IMR-90 (cell line): ENCODE data around the gene OPCML. TPM values are rescaled to one million over a fixed set of nuclear protein-coding genes. Genes with fewer than 3 reads are reported as not detected.

Source experiments
- ATAC-seq: fragments of 200-7000 bp; cut with Tn5 transposase; 2 replicates; pipeline ENCODE4 v1.9.1; 2020; ENCODE audit warnings: low read depth, mild to moderate bottlenecking, moderate library complexity
- BruUV-seq: library from RNA; stranded (reverse); fragments of 400-500 nt; replicated peaks from 2 replicates; lab custom pipeline; 2021; lab: Mats Ljungman, UMichigan
- CTCF ChIA-PET: fragments of 300-600 bp; formaldehyde crosslinking; extraction: SDS; loops from one replicate; lab custom pipeline; 2021; ENCODE audit warnings: antibody characterized with exemption; lab: Yijun Ruan, JAX
- POLR2A ChIA-PET: fragments of 300-600 bp; sonication (Branson Sonifier 250); formaldehyde crosslinking; loops from one replicate; lab custom pipeline; 2022; ENCODE audit warnings: antibody characterized with exemption; ENCODE audit not compliant: unreplicated experiment; lab: Charles Lee
- DNase-seq: peaks from one replicate; pipeline ENCODE4 v3.0.0; 2013
- H2AFZ ChIP-seq: replicated peaks from 2 replicates; pipeline ENCODE3; 2013; ENCODE audit warnings: low read length, mild to moderate bottlenecking; ENCODE audit not compliant: poor library complexity
- H2AK5ac ChIP-seq: 2 replicates; pipeline ENCODE4 v1.6.1; 2013; ENCODE audit warnings: low read depth, low read length, inconsistent platforms
- H2AK9ac ChIP-seq: replicated peaks from 2 replicates; pipeline ENCODE3; 2013; ENCODE audit warnings: mild to moderate bottlenecking, low read depth, low read length, moderate library complexity; ENCODE audit not compliant: poor library complexity
- H2BK120ac ChIP-seq: 2 replicates; pipeline ENCODE4 v1.6.1; 2013; ENCODE audit warnings: low read depth, low read length, inconsistent platforms
- H2BK15ac ChIP-seq: 3 replicates; pipeline ENCODE4 v1.6.1; 2013; ENCODE audit warnings: low read depth, low read length, inconsistent platforms
- H2BK20ac ChIP-seq: 2 replicates; pipeline ENCODE4 v1.6.1; 2013; ENCODE audit warnings: low read depth, mild to moderate bottlenecking, inconsistent platforms, low read length, moderate library complexity
- H2BK5ac ChIP-seq: 2 replicates; pipeline ENCODE4 v1.6.1; 2013; ENCODE audit warnings: mild to moderate bottlenecking, low read depth, low read length, inconsistent platforms; ENCODE audit not compliant: poor library complexity, severe bottlenecking
- H3K14ac ChIP-seq: replicated peaks from 2 replicates; pipeline ENCODE4 v1.6.1; 2013; ENCODE audit warnings: low read depth, low read length, inconsistent platforms
- H3K18ac ChIP-seq: 2 replicates; pipeline ENCODE4 v1.6.1; 2013; ENCODE audit warnings: low read depth, low read length, control low read depth
- H3K23ac ChIP-seq: 2 replicates; pipeline ENCODE4 v1.6.1; 2013; ENCODE audit warnings: low read depth, low read length, inconsistent platforms
- H3K27ac ChIP-seq: 2 replicates; pipeline ENCODE4 v1.5.1; 2013; ENCODE audit warnings: mild to moderate bottlenecking, control low read depth, low read length; ENCODE audit not compliant: insufficient read depth
- H3K27me3 ChIP-seq: 2 replicates; pipeline ENCODE4 v1.6.1; 2013; ENCODE audit warnings: low read length; ENCODE audit not compliant: control insufficient read depth, insufficient read depth
- H3K36me3 ChIP-seq: 2 replicates; pipeline ENCODE4 v1.6.1; 2013; ENCODE audit warnings: low read length, mixed read lengths; ENCODE audit not compliant: control insufficient read depth, insufficient read depth
- H3K4ac ChIP-seq: 2 replicates; pipeline ENCODE4 v1.6.1; 2013; ENCODE audit warnings: low read depth, low read length, inconsistent platforms
- H3K4me1 ChIP-seq: 2 replicates; pipeline ENCODE4 v1.6.1; 2013; ENCODE audit warnings: low read length, mixed read lengths; ENCODE audit not compliant: control insufficient read depth, insufficient read depth
- H3K4me2 ChIP-seq: 2 replicates; pipeline ENCODE4 v1.6.1; 2013; ENCODE audit warnings: low read depth, mild to moderate bottlenecking, control low read depth, low read length, moderate library complexity
- H3K4me3 ChIP-seq: 2 replicates; pipeline ENCODE4 v1.5.1; 2013; ENCODE audit warnings: low read depth, mild to moderate bottlenecking, control low read depth, low read length, moderate library complexity; ENCODE audit not compliant: insufficient read depth
- H3K56ac ChIP-seq: 2 replicates; pipeline ENCODE4 v1.6.1; 2013; ENCODE audit warnings: low read length, inconsistent platforms; ENCODE audit not compliant: insufficient read depth; ENCODE audit errors: extremely low read depth
- H3K79me1 ChIP-seq, 2 experiments: 2 replicates each; pipeline ENCODE4 v1.6.1; 2013; ENCODE audit warnings: low read length in 2 of 2, inconsistent platforms in 1 of 2, low read depth in 1 of 2
- H3K9ac ChIP-seq: 2 replicates; pipeline ENCODE4 v1.6.1; 2013; ENCODE audit warnings: low read depth, low read length, control low read depth
- H3K9me1 ChIP-seq: 2 replicates; pipeline ENCODE4 v1.6.1; 2013; ENCODE audit warnings: low read length, inconsistent platforms; ENCODE audit not compliant: insufficient read depth
- H3K9me3 ChIP-seq: 2 replicates; pipeline ENCODE4 v1.6.1; 2013; ENCODE audit warnings: low read length; ENCODE audit not compliant: control insufficient read depth, insufficient read depth
- H4K20me1 ChIP-seq: 2 replicates; pipeline ENCODE4 v1.6.1; 2013; ENCODE audit warnings: low read length, inconsistent platforms; ENCODE audit not compliant: insufficient read depth
- H4K5ac ChIP-seq: 2 replicates; pipeline ENCODE4 v1.6.1; 2013; ENCODE audit warnings: mild to moderate bottlenecking, low read depth, low read length, control low read depth
- H4K8ac ChIP-seq, 2 experiments: 2 replicates each; pipeline ENCODE4 v1.6.1; 2013; ENCODE audit warnings: low read depth in 2 of 2, low read length in 2 of 2, control low read depth in 1 of 2, inconsistent platforms in 1 of 2
- H4K91ac ChIP-seq: 2 replicates; pipeline ENCODE4 v1.6.1; 2013; ENCODE audit warnings: low read depth, low read length, inconsistent platforms; ENCODE audit not compliant: insufficient read depth
- BHLHE40 ChIP-seq: fragments of 150-350 bp; IDR thresholded peaks from 2 replicates; pipeline ENCODE4 v1.6.1; 2016; ENCODE audit warnings: mild to moderate bottlenecking, low read depth, low read length
- CHD1 ChIP-seq: IDR thresholded peaks from 2 replicates; pipeline ENCODE4 v1.6.1; 2012; ENCODE audit warnings: low read depth, low read length, improper control_type of control experiment
- MAFK ChIP-seq: IDR thresholded peaks from 2 replicates; pipeline ENCODE4 v1.6.1; 2012; ENCODE audit warnings: low read depth, low read length, improper control_type of control experiment
- MXI1 ChIP-seq: IDR thresholded peaks from 2 replicates; pipeline ENCODE4 v1.6.1; 2012; ENCODE audit warnings: low read depth, mild to moderate bottlenecking, low read length, moderate library complexity, borderline replicate concordance
- RCOR1 ChIP-seq: IDR thresholded peaks from 2 replicates; pipeline ENCODE4 v1.6.1; 2012; ENCODE audit warnings: mild to moderate bottlenecking, low read length, improper control_type of control experiment; ENCODE audit not compliant: insufficient replicate concordance
- USF2 ChIP-seq: fragments of 150-350 bp; IDR thresholded peaks from 2 replicates; pipeline ENCODE4 v1.6.1; 2017; ENCODE audit warnings: mild to moderate bottlenecking, antibody characterized with exemption, low read length, low read depth
- WGBS, 2 experiments: methylation state at CpG; one replicate each; pipeline versions ENCODE4 v1.1.5 to v1.1.7; 2013; ENCODE audit warnings: missing lambda C conversion rate in 2 of 2; ENCODE audit not compliant: insufficient read length in 1 of 2; ENCODE audit errors: extremely low coverage in 2 of 2; 5-methylcytosine and 5-hydroxymethylcytosine counted together
- dilution Hi-C: fragments of 300-500 bp; cut with HindIII; formaldehyde crosslinking; loops from one replicate; pipeline ENCODE4 v1.14.3; 2018; ENCODE audit warnings: low sequenced_read_pairs; ENCODE audit not compliant: unreplicated experiment
- in situ Hi-C: fragments of 300-500 bp; cut with MboI; formaldehyde crosslinking; loops from 3 replicates; pipeline ENCODE4 v1.14.3; 2019; ENCODE audit warnings: low sequenced_read_pairs, inconsistent platforms, mixed read lengths
- intact Hi-C: fragments of 100-400 bp; cut with micrococcal nuclease; formaldehyde crosslinking; loops from 2 replicates; pipeline ENCODE4 v1.10.0; 2022
- polyA plus RNA-seq, 3 experiments: library from polyadenylated mRNA; depleted of rRNA; stranded (reverse); fragments of >200 nt; gene quantifications; 2 replicates each; pipeline ENCODE4 v1.2.3, GENCODE V29; 2012; ENCODE audit warnings: low replicate concordance in 1 of 3
- total RNA-seq: library from RNA; depleted of rRNA; stranded (reverse); fragments of >200 nt; gene quantifications from 2 replicates; pipeline ENCODE4 v1.2.3, GENCODE V29; 2012

OPCML gene
- total and polyA plus RNA-seq, 2 of the 4 experiments (the other 2 are of a cell fraction) = under 0.01 to 2.6 TPM

- no peak overlapping the region for H3K9ac ChIP-seq
- TF ChIP-seq USF2 (no peak), CHD1 (no peak), MAFK (no peak), BHLHE40 (no peak), RCOR1 (no peak), MXI1 (no peak)
- H3K4ac ChIP-seq = no peak overlapping the region
- ChIA-PET POLR2A (no interaction called here), CTCF (interaction anchor here (0.6 kb wide), 1 partner anchor 24 kb away, joined by 3 read pairs; no protein-coding TSS in a partner anchor)
- no peak overlapping the region for H3K4me2 ChIP-seq
- H2AFZ ChIP-seq = no peak overlapping the region
- H4K5ac ChIP-seq = no peak overlapping the region
- H3K9me3 ChIP-seq = no peaks in the 10 kb centered on the region
- H2BK15ac ChIP-seq = no peak overlapping the region
- no peak overlapping the region for H3K23ac ChIP-seq
- H2AK5ac ChIP-seq = no peak overlapping the region
- H3K27ac ChIP-seq = no peak overlapping the region
- no peak overlapping the region for H3K4me3 ChIP-seq
- no peaks in the 10 kb centered on the region for H4K20me1 ChIP-seq
- in situ Hi-C loops = no loop called here
- H3K36me3 ChIP-seq = no peaks in the 10 kb centered on the region
- no peaks in the 10 kb centered on the region for H3K9me1 ChIP-seq
- no TSS peak for BruUV-seq
- H3K79me1 ChIP-seq = no peaks in the 10 kb centered on the region
- no peak overlapping the region for H2BK20ac ChIP-seq
- no peaks in the 10 kb centered on the region for H3K4me1 ChIP-seq
- H2AK9ac ChIP-seq = no peak overlapping the region
- ATAC-seq (no peak), DNase-seq (no peak)
- H4K8ac ChIP-seq = no peak overlapping the region
- no peak overlapping the region for H3K18ac ChIP-seq
- H3K56ac ChIP-seq = no peak overlapping the region
- H3K14ac ChIP-seq = no peak overlapping the region
- dilution Hi-C loops = no loop called here
- H4K91ac ChIP-seq = no peak overlapping the region
- no CpG with 5 or more reads among the region's 5 CpGs for WGBS, 2 experiments
- H2BK5ac ChIP-seq = no peak overlapping the region
- intact Hi-C loops = no loop called here
- H2BK120ac ChIP-seq = no peak overlapping the region
- H3K27me3 ChIP-seq = peaks cover 3% of the 10 kb centered on the region; the same call in 1 of the 2 replicates
Measured at GRCh38 chr11:132997396-132997795, 534.9 kb downstream of the OPCML start.
